HG03095 (cell line): ENCODE data around the gene DIS3L2.

Source experiments
- ATAC-seq: cut with Tn5 transposase; IDR thresholded peaks from one replicate; pipeline ENCODE4 v1.9.1; 2021; ENCODE audit warnings: moderate library complexity; ENCODE audit not compliant: unreplicated experiment

The DIS3L2 gene

DNA sequence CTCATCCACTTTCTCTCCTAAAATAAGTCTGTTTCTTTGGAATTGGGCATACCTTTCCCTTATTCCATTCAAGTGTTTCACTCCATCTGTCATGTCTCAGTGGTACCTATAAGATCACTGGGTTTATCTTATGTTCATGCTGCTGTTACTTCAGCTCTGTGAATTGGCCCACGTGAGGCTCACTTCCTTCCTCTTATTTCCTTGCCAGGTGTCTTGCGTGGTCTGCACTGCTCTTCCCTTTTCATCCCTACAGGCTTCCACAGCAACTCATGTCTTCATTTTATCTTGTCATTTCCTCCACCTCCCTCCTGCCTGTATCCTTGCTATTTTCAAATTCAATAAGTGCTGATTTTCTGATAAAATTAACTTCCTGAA is 258.0 kb downstream of the DIS3L2 start:
- no peak for ATAC-seq

DNA sequence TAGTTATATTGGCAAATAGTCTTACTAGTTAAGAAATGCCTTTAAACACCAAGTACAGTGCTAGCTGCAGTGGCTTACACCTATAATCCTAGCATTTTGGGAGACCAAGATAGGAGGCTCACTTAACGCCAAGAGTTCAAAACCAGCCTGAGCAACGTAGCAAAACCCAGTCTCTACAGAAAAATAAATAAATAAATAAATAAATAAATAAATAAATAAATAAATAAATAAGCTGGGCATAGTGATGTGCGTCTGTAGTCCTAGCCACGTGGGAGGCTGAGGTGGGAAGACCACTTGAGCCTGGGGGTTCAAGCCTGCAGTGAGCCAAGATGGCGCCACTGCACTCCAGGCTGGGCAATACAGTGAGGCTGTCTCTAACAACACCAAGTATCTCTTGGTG is 258.4 kb downstream of the DIS3L2 start:
- ATAC-seq = no peak

DNA sequence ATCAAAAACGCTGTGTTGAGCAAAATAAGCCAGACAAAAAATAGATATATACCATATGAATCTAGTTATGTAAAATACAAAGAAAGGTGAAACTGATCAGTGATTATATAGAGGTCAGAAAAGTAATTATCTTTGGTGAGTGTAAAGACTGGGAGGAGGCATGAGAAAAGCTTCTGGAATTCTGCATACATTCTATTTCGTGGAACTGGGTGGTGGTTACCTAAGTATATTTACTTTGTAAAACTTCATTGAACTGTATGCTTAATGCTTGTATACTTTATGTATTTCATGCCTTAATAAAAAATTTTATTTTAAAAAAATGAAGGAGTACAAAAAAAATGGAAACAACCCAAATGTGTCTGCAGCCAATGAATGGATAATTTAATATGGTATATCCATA is 263.9 kb downstream of the DIS3L2 start:
- ATAC-seq = no peak

DNA sequence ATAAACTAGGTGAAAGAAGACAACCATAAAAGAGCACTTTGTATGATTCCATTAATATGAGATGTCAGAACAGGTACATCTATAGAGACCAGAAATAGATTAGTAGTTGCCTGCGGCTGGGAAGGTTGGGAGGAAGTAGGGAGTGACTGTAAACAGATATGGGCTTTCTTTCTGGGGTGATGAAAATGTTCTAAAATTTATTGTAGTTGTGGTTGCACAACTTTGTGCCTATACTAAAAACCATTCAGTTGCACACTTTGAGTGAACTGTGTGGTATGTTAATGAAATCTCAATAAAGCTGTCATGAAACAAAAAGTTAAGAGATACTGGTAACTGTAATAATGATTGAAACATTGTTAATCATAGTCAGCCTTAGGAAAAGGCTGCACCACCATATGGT is 264.4 kb downstream of the DIS3L2 start:
- no peak for ATAC-seq

DNA sequence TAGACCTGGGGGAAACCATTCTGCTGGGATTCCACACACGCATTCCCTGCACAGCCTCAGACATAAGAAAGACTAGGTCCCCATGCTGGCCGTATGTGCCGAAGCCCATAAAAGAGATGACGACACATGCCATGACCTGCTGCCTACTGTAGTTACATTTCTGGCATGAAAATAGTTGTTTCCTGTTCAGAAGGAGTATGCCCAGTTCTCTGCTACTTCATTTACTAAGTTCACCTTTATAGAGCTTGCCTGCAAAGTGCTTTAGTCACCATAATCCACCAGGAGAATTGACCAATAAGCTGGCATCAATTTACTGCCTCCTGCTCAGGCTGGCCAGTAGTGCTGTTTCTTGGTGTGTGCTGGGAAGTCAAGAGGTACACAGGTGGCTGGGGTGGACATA is 266.8 kb downstream of the DIS3L2 start:
- no peak for ATAC-seq

DNA sequence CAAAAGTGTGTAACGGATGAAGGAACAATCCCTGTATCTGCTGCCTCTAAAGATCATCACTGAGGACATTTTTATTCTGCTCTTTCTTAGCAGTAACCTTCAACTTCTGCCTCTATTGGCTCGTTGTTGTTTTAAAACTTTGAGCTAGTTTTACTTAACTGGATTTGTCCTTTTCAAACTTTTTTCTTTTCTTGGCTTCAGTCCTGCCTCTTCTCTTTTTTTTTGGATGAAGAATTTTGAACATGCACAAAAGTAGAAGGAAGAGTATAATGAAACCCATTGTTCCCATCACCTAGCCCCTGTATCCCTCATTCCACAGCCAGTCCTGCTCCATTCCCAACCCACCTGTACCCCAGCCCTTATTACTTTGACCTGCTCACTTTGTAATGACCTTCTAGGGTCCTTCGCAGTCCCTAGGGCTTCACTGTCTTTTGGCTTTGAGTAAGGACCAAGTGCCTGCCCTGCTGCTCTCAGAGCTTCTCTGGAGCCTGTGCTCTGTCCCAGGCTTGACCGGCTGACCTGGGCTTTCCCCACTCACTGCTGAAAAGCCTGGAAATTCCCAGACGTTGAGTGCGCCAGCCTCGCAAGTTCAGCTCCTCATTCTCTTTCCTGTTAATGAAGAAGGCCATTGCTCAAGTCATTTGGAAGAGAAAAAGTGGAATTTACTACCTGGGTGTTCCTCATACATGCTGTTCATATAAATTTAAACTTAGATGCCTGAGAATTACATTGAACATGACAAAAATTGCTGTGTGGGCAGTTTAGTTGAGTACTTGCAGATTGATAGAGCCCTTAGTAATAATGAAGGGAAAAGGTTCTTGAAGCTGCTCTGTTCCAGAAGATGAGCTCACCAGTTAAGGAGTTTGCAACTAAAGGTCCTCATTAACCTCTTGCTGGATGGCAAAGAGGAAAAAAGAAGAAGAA is 267.7 kb downstream of the DIS3L2 start:
- ATAC-seq = no peak

DNA sequence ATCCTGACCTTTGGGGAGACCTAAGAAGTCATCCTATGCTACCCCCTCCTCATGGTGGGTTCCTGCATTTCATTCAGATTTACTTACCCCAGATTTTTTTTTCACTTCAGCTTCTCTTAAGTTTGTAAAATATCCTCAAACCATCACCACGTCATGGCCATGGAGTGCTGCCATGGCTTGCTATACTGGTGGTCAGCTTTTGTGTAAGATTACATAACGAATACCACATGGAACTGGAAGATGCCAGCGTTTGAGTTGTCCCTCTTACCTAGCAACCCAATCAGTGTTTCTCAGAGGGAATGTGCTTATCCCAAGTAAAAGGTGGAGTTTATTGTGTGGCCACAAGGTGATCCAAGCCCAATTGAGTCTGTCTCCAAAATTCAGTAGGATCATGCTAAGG is 268.4 kb downstream of the DIS3L2 start:
- ATAC-seq = no peak

DNA sequence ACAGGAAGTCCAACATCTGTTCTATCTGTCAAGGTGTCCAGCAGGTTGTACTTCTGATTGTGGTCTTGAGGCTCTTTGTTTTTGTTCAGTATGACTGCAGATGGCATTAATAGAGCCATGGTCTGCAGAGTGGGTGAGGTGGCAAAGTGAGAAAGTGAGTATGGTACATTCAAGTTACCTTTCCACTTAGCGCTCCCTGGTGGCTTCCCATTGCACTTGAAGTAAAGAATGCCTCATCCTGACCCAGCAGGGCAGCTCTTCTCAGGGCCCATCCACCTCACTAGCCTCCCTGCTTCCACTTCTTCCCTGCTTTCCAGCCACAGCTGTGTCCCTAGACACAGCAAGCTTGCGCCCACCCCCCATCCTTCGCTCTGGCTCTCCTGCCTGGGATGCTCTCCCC is 269.0 kb downstream of the DIS3L2 start:
- no peak for ATAC-seq

DNA sequence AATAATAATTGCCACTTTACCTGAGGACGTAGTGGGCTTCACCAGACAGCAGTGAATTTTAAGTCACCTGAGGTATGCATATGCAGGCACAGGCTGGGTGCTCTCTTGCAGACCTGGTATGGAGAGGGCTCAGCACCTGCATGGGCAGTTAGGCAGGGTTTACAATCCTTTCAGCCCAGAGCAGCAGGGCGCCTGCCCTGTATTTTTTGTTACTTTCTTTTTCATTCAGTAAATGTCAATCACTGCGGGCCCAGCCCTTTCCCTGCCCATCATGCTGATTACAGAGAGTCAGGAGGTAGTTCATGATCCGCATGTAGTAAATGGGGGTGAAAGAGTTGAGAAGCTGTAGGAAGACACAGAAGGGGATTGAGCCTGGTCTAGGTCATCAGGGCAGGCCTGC is 270.0 kb downstream of the DIS3L2 start:
- ATAC-seq = no peak

DNA sequence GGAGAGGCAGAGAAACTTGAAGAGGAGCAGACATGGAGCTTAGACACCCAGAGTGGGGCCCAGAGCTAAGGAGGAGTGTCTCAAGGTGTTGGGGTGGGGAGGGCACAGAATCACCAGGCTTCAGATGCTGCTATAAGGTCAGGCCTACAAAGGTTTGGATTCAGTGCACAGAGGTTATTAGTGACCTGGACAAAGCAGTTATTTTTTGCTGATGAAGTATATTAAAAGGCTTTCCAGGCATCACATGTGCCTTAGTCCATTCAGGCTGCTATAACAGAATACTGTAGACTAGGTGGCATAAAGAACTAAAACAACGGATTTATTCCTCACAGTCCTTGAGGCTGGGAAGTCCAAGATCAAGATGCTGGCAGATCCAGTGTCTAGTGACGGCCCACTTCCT is 271.4 kb downstream of the DIS3L2 start:
- no peak for ATAC-seq

DNA sequence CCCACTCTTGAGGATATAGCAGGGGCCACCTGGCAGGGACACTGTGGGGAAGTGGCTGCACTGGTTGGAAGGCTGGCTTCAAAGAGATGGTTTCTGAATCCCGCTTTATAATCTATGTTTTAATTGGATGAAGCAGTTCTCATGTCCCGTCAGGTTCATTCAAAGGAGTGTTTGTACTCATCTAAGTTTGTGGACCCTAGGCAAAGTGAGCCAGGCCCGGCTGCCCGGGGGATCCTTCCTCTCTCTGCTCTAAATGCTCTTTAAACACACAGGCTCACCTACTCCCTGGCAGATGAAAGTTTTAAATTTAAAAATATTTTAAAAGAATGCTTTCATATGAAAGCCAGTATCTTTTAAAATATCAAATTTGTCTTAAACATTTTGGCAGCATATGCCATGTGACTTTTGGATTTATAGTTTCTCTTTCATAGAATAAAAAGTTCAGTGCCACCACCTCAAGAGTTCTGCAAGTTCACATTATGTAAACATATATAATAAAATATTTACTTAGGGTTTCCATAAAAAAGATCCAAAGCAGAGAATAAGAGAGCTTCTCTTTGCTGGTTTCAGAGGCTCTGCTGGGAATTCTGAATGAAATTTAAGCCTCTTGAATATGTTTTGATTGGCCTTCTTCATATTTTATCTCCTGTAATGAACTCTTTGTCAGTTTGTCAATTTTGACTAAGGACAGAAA is 273.6 kb downstream of the DIS3L2 start:
- ATAC-seq = no peak

DNA sequence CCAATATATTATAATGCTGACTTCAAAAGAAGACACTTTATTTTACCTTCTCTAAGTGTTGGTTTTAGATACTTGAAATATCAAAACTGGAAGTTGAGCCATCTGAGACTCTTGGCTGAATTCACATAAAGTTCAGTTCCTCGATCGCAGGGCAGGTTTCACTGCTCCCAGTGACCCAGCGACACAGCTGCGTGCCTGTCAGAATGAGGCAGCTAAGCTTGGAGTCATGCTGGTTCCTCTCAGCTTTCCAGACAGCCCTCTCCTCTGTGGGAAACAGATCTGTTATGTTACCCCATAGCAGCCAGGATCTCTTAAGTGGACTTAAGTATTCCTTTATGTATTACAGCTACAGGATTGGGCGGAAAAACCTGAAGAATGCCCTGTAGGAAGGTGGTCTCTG is 274.2 kb downstream of the DIS3L2 start:
- no peak for ATAC-seq

DNA sequence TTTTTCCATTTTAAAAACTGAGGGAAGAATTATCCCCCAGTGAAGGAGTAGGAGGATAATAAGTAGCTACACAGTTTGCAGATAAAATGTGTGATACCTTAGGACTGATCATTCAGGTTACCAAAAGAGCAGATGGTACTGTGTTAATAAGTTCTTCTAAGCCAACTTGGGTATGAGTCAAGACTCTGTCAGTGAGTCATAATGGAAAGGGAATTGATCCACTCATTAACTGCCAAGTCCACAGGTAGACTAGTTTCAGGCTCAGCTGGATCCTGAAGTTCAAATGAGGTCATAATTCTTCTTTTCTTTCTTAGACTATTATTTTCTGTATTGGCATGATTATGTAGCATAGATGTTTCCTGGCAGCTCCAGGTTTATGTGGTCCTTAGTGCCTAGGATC is 274.7 kb downstream of the DIS3L2 start:
- ATAC-seq = peak; percentile 64

DNA sequence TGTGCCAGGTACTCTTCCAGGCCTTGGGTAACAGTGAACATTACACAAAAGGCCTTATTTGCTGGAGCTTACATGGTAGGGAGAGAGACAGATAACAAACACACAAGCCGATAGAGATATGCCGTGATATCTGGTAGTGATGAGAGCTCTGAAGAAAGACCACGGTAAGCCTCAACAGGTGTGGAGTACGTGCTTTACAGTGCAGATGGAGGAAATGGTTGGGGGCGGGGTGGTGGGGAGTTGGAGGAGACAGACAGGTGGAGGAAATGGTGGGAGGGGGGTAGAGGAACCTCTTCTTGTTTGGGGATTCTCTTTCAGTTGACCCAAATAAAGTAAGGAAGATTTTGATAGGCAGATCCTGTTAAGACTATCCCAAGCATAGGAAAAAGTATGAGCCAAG is 276.0 kb downstream of the DIS3L2 start:
- ATAC-seq = no peak

DNA sequence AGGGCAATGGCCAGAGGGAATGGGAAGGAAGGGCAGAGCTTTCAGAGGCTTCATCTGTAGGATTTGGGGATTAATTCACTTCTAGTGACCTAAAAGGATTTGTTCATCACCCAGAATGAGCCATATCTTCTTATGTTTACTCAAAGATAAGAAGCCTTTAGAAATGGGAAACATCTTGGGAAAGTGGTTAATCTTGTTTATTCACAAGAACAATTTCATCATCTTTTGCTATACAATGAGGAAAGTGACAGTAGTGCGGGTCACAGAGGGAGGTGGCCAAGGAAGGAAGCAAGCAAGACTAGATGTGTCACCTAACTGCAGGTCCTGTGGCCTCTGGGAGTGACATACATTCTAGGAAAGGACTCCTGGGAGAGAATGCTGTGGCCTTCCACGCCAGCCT is 276.6 kb downstream of the DIS3L2 start:
- ATAC-seq = no peak

DNA sequence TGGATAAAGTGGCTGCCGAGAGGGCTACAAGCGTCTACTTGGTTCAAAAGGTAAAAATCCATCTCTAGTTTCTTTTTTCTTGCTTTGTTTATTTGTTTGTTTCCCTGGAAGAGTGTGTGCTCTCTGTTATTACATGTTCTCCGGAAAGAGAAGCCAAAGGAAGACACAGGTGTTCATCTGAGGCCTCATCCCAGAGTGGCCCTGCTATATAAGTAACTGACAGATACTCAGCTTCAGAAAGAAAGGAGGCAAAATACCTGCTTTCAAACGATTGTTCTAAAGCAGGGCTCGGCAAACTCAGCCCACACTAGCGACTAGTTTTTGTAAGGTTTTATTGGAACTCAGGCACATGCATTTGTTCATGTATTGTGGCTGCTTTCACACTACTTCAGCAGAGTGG is 277.1 kb downstream of the DIS3L2 start:
- no peak for ATAC-seq

DNA sequence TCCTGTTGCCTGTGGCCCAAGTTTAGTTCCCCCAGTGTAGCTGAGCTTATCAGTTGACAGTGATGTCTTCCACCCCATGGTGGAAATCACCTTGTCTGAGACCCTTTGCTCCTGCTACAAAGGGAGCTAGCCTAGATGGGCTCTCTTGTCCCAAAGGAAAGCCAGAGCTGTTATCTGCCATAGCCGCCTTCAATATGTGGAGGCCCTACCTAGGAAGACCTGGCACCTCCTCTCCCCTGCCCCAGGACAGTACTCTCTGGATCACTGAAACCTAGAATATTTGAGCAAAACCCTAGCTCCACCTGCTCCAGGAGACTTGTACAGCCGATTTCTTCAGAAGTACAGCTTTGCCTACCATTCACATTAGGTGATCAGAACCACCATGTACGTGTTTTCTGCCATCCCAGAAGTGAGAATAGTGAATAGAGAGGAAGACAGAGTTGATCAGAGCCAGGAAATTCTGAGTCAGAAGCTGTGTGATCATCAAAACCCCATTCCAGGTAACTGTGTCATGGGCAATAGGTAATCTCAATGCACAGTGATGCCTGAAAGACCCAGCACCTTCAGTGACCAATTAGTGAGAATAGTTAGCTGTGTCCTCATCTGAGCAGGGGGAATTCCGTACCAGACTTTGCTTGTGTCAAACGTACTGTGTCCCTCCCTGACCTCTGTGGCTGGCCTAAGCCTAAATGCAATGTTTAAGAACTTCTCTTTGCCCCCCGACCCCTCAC is 278.6 kb downstream of the DIS3L2 start:
- ATAC-seq = no peak

DNA sequence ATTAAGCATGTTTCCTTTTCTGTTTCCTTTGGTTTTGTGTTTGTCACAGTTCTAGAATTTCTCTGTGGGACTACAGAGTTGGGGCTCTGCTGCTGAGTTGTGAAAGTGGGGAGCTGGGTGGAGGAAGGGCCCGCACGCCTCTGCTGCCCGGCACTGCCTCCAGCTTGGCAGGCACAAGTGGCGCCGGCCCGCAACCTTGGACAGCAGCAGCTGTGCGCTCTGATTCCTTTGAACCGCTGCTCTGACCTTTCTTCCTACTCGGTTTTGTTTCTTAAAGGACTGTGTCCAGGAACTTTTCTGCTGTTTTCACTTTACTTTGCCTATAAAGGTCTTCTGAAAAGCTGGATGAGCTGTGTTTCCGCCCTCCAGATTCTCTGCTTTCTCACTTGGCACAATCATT is 279.4 kb downstream of the DIS3L2 start:
- ATAC-seq = no peak

DNA sequence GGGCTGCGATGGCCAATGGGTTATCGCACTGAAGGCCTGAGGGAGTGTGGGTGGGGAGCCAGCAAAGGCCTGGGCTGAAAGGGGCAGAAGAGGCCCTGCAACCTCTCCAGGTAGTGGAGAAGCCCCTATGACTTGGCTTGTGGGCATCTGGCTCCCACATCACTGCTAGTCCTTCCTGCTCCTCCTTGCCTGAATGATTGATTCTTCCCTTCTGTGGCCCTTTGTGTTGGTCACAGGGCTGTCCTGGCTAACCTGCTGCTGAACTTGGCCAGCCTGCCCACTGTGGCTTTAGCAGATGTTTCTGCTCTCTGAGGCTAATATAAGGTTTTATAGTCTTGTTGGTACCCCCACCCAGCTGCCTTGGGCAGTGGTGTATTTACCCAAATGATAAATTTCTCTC is 280.8 kb downstream of the DIS3L2 start:
- no peak for ATAC-seq

DNA sequence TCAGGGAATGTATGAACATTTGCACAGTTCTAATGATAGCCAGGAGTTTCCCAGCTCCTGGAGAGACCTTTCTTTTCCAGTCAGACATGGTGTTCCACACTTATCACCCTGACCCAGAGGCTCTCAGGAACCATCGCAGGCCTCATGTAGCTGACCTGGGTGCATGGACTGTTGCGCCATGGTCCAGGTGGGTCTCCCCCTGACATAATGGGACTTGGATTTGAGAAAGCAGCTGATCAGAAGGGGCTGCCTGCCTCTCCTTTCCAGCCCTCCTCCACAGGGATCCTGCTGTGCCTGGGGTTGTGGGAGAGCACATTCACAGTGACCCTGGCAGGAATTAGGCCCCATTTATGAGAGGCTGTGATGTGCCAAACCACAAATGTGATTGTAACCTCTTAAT is 283.6 kb downstream of the DIS3L2 start:
- no peak for ATAC-seq

DNA sequence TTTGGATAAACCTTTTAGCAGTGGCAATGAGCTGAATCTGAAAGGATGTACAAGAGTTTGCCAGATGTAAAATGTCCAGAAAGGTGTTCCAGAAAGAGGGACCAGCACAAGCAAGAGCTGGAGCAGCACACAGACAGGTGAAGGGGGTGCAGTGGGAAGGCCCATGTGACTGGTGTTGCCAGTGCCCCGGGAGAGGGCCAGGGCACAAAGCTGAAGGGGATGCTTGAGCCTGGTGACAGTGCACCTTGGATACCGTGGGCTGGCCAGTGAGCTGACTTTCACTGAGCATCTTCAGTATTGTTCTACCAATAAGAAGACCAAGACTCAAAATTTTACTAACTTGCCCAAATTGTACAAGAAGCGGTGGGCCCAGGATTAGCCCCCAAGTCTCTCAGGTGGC is 284.7 kb downstream of the DIS3L2 start:
- no peak for ATAC-seq

DNA sequence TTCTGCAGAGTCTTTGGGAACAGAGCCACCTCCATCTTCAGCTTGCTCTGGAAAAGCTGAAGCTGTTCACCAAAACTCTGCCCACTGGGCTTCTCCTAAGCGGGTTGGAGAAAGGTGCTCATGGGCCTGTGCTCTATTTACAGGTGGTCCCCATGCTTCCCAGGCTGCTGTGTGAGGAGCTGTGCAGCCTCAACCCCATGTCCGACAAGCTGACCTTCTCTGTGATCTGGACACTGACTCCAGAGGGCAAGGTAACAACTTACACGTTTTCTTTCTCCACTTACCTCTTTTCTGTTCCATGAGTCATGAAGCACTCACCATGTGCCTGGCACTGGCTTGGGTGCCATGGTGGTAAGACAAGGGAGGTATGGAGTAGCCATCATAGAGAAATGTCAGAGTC is 287.6 kb downstream of the DIS3L2 start:
- no peak for ATAC-seq
